SK-N-SH treated with all-trans-retinoic acid at 6 μM for 48 hours (cell line): ENCODE results near the gene WHRN.

Experiments
- ATAC-seq: fragments of 200-7000 bp; cut with Tn5 transposase; 3 replicates; pipeline ENCODE4 v1.9.1; 2020; ENCODE audit warnings: mild to moderate bottlenecking, moderate library complexity
- ARNTL ChIP-seq: fragments of 450-650 bp; formaldehyde crosslinking; IDR thresholded peaks from 2 replicates; pipeline ENCODE4 v1.5.0; 2020; ENCODE audit warnings: low read depth, mild to moderate bottlenecking, moderate library complexity, borderline replicate concordance
- BACH2 ChIP-seq: fragments of 250-450 bp; sonication (Bioruptor Pico); IDR thresholded peaks from 2 replicates; pipeline ENCODE4 v1.9.0; 2021; ENCODE audit warnings: mild to moderate bottlenecking, borderline replicate concordance
- CSDC2 ChIP-seq: fragments of 250-450 bp; sonication (Bioruptor Pico); IDR thresholded peaks from 2 replicates; pipeline ENCODE4 v1.5.0; 2020; ENCODE audit warnings: mild to moderate bottlenecking, moderate library complexity
- CSRNP3 ChIP-seq: fragments of 250-450 bp; sonication (Bioruptor Pico); IDR thresholded peaks from 2 replicates; pipeline ENCODE4 v1.5.1; 2021; ENCODE audit warnings: mild to moderate bottlenecking, moderate library complexity
- ESRRG ChIP-seq: fragments of 250-450 bp; sonication (Bioruptor Pico); IDR thresholded peaks from 2 replicates; pipeline ENCODE4 v1.6.1; 2021; ENCODE audit warnings: mild to moderate bottlenecking
- ISL1 ChIP-seq: fragments of 250-450 bp; sonication (Bioruptor Pico); IDR thresholded peaks from 2 replicates; pipeline ENCODE4 v2.1.2; 2022; ENCODE audit warnings: mild to moderate bottlenecking, moderate library complexity
- OSR1 ChIP-seq: fragments of 250-450 bp; sonication (Bioruptor Pico); IDR thresholded peaks from 2 replicates; pipeline ENCODE4 v1.8.0; 2022; ENCODE audit warnings: moderate library complexity, mild to moderate bottlenecking, inconsistent platforms
- PATZ1 ChIP-seq: fragments of 250-450 bp; sonication (Bioruptor Pico); IDR thresholded peaks from 2 replicates; pipeline ENCODE4 v1.8.0; 2020; ENCODE audit warnings: mild to moderate bottlenecking, moderate library complexity, borderline replicate concordance
- POU6F1 ChIP-seq: fragments of 250-450 bp; sonication (Bioruptor Pico); IDR thresholded peaks from 2 replicates; pipeline ENCODE4 v1.8.0; 2021; ENCODE audit warnings: low read depth, mild to moderate bottlenecking, moderate library complexity, borderline replicate concordance
- PPARA ChIP-seq: fragments of 250-450 bp; sonication (Bioruptor Pico); IDR thresholded peaks from 2 replicates; pipeline ENCODE4 v1.5.0; 2020; ENCODE audit warnings: mild to moderate bottlenecking, borderline replicate concordance
- TCF4 ChIP-seq: fragments of 250-450 bp; sonication (Bioruptor Pico); IDR thresholded peaks from 2 replicates; pipeline ENCODE4 v1.8.0; 2021; ENCODE audit warnings: mild to moderate bottlenecking, moderate library complexity, borderline replicate concordance
- TOX ChIP-seq: fragments of 250-450 bp; sonication (Bioruptor Pico); IDR thresholded peaks from 2 replicates; pipeline ENCODE4 v1.8.0; 2021; ENCODE audit warnings: mild to moderate bottlenecking, moderate library complexity, borderline replicate concordance
- ZC3H10 ChIP-seq: fragments of 250-450 bp; sonication (Bioruptor Pico); IDR thresholded peaks from 2 replicates; pipeline ENCODE4 v1.5.1; 2021; ENCODE audit warnings: mild to moderate bottlenecking, moderate library complexity
- ZFP30 ChIP-seq: fragments of 450-650 bp; formaldehyde crosslinking; IDR thresholded peaks from 2 replicates; pipeline ENCODE4 v1.5.0; 2022; ENCODE audit warnings: mild to moderate bottlenecking, moderate library complexity
- ZNF565 ChIP-seq: fragments of 450-650 bp; formaldehyde crosslinking; conservative IDR thresholded peaks from 2 replicates; pipeline ENCODE4 v1.5.0; 2020; ENCODE audit warnings: low read depth, mild to moderate bottlenecking, moderate library complexity
- ZNF70 ChIP-seq: fragments of 450-650 bp; formaldehyde crosslinking; IDR thresholded peaks from 2 replicates; pipeline ENCODE4 v1.5.0; 2020; ENCODE audit warnings: mild to moderate bottlenecking, moderate library complexity
- ZNF8 ChIP-seq: fragments of 450-650 bp; formaldehyde crosslinking; IDR thresholded peaks from 2 replicates; pipeline ENCODE4 v1.5.0; 2020; ENCODE audit warnings: mild to moderate bottlenecking, moderate library complexity
- TF ChIP-seq, protein P1 (sequence below): fragments of 250-450 bp; sonication (Bioruptor Pico); IDR thresholded peaks from 2 replicates; pipeline ENCODE4 v1.5.1; 2020; ENCODE audit warnings: low read depth, mild to moderate bottlenecking, moderate library complexity
- TF ChIP-seq, protein P2 (sequence below): fragments of 250-450 bp; sonication (Bioruptor Pico); IDR thresholded peaks from 2 replicates; pipeline ENCODE4 v1.5.0; 2020; ENCODE audit warnings: mild to moderate bottlenecking, moderate library complexity

The WHRN gene

DNA sequence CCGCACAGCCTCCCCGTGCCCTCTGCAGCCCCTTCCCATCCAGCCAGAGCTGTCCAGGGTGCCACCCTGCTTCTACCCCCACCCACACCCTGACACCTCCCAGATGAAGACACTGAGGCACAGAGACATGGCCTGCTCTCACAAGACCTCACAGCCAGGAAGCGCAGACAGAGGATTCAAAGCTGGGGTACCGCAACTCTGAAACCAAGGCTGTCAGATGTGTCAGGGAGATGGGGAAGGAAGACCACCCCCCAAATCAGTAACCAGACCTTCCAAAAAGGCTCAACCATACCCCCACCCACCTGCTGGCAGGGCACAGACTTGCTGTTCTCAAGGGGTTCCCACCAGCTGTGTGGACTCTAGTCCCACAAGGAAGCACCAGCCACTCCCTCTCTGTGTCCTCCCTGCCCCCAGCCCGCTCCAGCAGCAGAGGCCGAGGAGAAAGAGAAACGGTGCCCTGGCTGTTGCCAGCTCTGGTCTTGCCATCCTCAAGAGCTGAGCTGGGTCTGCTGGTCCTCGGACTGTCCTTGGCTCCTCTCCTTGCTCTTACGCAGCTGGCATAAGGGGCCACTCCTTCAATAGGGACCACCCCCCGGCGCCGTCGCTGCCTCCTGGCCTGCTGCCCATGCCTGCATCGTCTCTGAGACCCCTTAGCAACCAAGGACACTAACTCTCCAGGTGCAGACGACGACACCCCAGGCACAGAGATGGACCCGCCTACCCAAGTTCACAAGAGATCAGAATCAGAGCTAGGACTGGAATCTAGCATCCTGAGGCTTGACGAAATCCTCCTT lies 118.2 kb downstream of the WHRN start:
- ATAC-seq = no peak

GRCh38 chr9:114386361-114386885 lies 118.8 kb downstream of the WHRN start:
- ATAC-seq = no peak

More for the DNA sequence above, 118.2 kb downstream of the WHRN start:
- TF ChIP-seq ZFP30 (CRISPR knock-in tag) (no peak), TCF4 (CRISPR knock-in tag) (no peak), ARNTL (CRISPR knock-in tag) (no peak), ISL1 (no peak)

GRCh38 chr9:114385397-114386181 lies 119.7 kb downstream of the WHRN start:
- peak; percentile 89 for ATAC-seq
- no peak for TF ChIP-seq ISL1
- no peak for TF ChIP-seq ZNF565 (CRISPR knock-in tag)
- no peak for TF ChIP-seq ESRRG (CRISPR knock-in tag)
- TF ChIP-seq CSRNP3 (CRISPR knock-in tag) = no peak
- TF ChIP-seq, protein P1, sequence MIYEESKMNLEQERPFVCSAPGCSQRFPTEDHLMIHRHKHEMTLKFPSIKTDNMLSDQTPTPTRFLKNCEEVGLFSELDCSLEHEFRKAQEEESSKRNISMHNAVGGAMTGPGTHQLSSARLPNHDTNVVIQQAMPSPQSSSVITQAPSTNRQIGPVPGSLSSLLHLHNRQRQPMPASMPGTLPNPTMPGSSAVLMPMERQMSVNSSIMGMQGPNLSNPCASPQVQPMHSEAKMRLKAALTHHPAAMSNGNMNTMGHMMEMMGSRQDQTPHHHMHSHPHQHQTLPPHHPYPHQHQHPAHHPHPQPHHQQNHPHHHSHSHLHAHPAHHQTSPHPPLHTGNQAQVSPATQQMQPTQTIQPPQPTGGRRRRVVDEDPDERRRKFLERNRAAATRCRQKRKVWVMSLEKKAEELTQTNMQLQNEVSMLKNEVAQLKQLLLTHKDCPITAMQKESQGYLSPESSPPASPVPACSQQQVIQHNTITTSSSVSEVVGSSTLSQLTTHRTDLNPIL = no peak
- TF ChIP-seq PATZ1 (CRISPR knock-in tag) = no peak
- no peak for TF ChIP-seq OSR1 (CRISPR knock-in tag)
- no peak for TF ChIP-seq ARNTL (CRISPR knock-in tag)
- TF ChIP-seq PPARA (CRISPR knock-in tag) = no peak
- no peak for TF ChIP-seq POU6F1 (CRISPR knock-in tag)
- no peak for TF ChIP-seq ZNF70 (CRISPR knock-in tag)
- no peak for TF ChIP-seq ZC3H10 (CRISPR knock-in tag)
- no peak for TF ChIP-seq ZFP30 (CRISPR knock-in tag)
- TF ChIP-seq, protein P2, sequence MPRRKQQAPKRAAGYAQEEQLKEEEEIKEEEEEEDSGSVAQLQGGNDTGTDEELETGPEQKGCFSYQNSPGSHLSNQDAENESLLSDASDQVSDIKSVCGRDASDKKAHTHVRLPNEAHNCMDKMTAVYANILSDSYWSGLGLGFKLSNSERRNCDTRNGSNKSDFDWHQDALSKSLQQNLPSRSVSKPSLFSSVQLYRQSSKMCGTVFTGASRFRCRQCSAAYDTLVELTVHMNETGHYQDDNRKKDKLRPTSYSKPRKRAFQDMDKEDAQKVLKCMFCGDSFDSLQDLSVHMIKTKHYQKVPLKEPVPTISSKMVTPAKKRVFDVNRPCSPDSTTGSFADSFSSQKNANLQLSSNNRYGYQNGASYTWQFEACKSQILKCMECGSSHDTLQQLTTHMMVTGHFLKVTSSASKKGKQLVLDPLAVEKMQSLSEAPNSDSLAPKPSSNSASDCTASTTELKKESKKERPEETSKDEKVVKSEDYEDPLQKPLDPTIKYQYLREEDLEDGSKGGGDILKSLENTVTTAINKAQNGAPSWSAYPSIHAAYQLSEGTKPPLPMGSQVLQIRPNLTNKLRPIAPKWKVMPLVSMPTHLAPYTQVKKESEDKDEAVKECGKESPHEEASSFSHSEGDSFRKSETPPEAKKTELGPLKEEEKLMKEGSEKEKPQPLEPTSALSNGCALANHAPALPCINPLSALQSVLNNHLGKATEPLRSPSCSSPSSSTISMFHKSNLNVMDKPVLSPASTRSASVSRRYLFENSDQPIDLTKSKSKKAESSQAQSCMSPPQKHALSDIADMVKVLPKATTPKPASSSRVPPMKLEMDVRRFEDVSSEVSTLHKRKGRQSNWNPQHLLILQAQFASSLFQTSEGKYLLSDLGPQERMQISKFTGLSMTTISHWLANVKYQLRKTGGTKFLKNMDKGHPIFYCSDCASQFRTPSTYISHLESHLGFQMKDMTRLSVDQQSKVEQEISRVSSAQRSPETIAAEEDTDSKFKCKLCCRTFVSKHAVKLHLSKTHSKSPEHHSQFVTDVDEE = no peak

More at GRCh38 chr9:114386361-114386885, 118.8 kb downstream of the WHRN start:
- TF ChIP-seq ZNF8 (CRISPR knock-in tag) = no peak
- no peak for TF ChIP-seq ZFP30 (CRISPR knock-in tag)
- TF ChIP-seq, protein P2 = no peak
- TF ChIP-seq ISL1 = no peak
- TF ChIP-seq ARNTL (CRISPR knock-in tag) = no peak
- TF ChIP-seq, protein P1 = no peak
- TF ChIP-seq ZC3H10 (CRISPR knock-in tag) = no peak
- no peak for TF ChIP-seq CSDC2
- no peak for TF ChIP-seq BACH2 (CRISPR knock-in tag)
- TF ChIP-seq TOX (CRISPR knock-in tag) = no peak
- no peak for TF ChIP-seq PPARA (CRISPR knock-in tag)
